Activated CD4-positive, alpha-beta T cell treated with anti-CD3 and anti-CD28 coated beads, Interleukin-2, Interleukin-4, amounts not matched to agents 100 ng/mL and 50 ng/mL, durations not matched to agents 16 hours and 8 hours (primary cell): Measurements from ENCODE around the gene ZSCAN9.
A peak's percentile ranks its signal among the peaks of the same experiment; 100 is the strongest.

Experiments used
- DNase-seq: peaks from one replicate; pipeline ENCODE4 v3.0.0-alpha.2; 2020; ENCODE audit warnings: low spot score

The ZSCAN9 gene

DNA sequence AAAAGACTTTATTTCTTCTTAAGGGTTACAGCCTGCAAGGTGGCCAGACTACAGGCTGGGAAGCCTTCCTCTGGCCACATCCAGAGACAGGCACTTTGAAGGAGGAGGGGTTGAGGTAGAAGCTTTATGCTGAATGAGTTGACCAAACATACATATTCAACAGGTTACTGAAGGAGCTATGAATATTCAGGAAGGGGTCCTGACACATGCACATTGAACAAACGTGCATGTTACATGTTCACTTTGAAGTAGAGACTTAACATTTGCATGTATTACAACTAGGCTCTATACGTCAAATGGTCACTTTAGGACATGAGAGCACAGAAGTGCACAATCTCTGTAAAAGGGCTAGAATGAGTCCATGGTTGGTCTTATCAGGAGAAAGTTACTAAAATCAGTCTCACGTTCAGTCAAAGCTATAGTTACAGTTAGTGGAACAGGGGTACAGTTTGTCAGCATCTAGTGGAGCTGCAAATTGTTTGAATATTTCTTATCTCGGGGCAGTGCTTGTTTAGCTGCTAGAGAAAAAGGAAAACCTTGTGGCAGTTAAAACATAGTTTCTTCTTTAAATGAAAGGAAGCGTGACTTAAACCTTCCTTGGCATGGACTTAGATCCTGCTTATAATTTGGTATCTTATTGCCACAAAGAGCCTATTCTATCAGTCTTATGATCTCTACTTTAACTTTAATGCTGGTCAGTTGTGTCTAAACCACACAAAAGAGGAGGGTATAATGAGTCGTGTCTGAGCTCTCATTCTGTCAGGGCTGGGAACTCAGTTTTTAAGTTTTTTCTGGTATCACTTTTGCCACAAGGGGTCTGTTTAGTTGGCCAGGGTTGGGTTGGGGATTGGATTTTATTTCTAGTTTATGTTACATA, 4.6 kb upstream of the ZSCAN9 start:
- DNase-seq, result no peak

DNA sequence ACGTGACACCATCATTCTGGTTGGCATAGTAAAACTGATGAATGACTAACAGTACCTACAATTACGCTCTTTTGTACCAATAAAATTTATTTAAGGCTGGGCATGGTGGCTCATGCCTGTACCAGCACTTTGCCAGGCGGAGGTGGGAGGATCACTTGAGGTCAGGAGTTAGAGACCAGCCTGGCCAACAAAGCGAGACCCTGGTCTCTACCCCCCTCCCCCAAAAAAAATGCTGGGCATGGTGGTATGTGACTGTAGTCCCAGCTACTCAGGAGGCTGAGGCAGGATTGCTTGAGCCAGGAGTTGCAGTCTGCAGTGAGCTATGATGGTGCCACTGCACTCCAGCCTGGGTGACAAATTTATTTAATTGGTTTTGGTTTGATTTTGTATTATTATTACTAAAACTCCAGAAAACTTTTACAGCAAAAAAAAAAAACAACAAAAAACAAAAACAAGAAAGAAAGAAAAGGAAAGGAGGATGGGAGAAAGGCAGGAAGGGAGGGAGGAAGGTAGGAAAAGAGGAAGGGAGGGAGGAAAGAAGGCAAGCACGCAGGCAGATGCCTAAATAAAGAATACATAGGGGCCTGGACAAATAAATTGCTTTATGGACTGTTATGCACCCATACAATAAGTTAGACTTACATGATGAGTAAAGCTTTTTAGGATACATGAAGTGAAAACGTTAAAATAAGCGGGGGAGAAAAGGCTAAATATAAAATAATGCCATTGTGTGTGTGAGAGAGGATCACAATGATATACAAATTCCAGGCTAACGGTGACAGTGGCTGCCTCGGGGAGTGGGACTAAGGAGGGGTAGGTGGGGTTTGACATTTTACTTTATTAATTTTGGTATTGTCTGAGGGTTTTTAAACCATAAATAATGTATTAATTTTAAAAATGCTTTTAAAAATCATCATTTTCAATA, 682 bp upstream of the ZSCAN9 start:
- DNase-seq, result no peak

DNA sequence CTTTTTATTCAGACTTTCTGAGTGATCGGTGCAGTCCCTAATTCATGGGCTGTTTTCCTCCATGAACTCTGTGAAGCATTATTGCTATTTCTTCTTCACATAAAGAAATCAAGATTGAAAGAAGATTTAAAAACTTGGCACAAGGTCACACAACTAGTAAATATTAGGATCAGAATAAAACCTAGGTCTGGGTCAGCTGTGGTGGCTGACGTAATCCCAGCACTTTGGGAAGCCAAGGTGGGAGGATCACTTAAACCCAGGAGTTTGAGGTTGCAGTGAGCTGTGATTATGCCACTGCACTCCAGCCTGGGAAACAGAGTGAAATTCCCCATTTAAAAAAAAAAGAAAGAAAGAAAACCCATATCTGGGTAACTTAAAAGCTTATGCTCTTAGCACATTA, 1.4 kb downstream of the ZSCAN9 start:
- DNase-seq, result no peak

DNA sequence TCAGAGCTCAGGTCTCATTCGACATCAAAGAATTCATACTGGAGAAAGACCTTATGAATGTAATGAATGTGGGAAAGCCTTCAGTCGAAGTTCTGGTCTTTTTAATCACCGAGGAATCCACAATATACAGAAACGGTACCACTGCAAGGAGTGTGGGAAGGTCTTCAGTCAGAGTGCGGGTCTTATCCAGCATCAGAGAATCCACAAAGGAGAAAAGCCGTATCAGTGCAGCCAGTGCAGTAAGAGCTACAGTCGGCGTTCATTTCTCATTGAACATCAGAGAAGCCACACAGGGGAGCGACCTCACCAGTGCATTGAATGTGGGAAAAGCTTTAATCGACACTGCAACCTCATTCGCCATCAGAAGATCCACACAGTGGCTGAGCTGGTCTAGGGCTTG, 7.7 kb downstream of the ZSCAN9 start:
- DNase-seq, result no peak

DNA sequence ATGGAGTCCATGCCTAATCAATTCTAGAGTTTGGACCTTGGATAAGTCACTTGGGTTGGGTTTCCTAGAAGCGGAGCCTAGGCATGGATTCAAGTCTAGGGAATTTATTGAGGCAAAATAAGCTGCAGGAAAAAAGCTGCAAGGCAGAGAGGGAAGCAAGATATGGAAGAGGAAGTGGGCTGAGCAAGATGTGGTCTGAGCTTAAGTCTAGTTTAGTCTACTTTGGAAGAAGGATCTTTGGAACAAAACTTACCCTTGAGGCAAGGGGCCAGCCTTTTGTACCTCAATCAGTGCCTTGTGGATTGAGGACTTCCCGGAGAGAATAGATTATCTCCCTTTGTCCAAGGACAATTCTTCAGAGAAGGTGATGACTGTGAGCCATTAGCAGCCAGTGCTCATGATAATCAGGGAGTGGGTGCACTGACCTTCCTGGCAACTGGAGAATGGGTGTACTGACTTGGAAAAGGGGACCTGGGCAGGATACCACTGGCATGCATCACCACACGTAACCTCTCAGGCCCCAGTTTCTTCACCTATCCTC, 10.9 kb downstream of the ZSCAN9 start:
- no peak for DNase-seq

DNA sequence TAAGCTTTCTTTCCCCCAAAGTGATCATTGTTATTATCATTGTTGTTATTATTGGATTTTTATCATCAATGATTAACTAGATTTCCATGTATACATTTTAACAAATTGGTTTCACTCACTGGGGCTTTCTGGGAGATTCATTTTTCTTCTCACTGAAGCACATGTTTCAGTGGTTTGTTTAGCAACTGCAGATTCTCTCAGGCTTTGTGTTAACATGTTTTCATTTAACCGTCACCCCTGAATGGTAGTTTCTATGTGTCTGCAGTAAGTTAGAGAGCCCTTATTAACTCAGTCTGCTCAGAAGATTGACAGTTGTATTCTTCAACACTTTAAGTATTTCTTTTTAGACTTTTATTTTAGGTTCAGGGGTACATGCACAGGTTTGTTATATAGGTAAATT, 14.6 kb downstream of the ZSCAN9 start:
- DNase-seq, result no peak

DNA sequence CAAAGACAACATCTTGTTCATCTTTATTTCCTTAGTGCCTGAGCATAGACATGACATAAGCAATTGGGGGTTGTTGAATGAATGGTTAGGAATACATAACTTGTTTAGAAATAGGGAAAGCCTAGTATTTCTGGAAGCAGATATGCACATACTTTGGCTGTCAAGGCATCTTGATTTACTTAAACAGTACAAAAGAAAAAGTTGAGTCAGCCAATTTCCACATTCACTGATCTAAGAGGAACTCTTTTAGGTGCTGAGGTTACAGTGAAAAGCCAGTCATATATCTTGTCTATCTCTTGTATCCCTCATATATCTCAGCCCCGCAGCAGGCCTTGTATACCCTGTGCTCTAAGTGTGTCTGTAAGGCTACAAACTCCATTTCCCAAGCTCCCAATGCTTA, 15.4 kb downstream of the ZSCAN9 start:
- DNase-seq, result no peak

DNA sequence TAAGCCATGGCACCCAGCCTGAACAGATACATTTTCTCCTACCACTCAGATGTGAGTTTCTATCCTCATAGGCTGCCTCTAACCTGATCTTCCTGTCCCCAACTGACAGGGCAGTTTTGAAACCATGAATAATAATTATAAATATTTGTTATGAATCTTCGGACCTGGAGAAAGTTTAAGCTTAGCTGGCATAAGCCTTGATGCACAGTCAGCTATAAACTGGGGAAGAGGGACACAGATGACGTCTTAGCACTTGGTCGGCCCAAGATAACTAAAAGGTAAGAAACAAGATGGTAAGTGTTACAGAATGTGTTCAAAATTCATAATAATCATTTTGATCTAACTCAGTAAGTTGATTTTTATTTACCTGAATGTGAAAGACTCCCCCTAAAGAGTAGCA, 18.9 kb downstream of the ZSCAN9 start:
- no peak for DNase-seq

DNA sequence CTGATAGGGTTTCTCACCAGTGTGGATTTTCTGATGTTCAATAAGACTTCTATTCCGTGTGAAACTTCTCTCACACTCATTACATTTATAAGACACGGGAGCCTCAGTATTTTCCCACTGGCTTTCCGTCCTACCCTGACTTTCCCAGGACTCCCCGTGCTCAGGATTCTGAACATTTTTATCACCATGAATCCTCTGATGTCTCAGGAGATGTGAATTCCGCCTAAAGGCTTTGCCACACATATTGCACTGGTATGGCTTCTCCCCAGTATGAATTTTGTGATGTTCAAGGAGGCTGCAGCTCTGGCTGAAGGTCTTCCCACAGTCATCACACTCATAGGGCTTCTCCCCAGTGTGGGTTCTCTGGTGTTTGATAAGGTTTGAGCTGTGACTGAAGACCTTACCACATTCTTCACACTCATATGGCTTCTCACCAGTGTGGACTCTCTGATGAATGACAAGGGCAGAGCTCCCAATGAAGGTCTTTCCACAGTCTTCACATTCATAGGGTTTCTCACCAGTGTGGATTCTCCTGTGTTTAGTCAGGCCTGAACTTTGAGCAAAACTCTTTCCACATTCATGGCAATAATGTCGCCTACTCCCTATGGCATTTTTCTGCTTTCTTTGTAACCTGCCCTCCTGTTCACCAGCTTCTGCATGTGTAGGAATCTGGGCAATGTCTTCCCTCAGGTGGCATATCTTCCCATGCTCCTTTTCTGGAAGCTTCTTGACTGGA, 20.3 kb downstream of the ZSCAN9 start:
- no peak for DNase-seq

DNA sequence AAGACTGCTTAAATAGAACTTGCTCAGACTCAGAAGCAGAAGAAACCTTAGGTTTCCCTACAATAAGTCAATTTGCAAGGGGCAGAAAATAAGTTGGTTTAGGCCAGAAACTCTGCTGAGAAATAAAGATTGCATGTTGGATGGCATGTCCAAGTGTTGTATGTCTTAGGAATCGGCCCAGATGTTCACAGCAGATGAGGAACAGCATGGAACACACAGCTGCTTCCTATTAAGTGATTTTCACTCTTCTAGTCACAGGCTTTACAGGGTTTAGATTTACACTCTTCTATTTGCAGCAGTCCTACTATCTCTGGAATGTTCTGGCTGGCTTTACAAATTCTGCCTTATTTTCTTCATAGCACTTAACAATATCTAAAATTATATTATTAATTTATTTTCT, 23.8 kb downstream of the ZSCAN9 start:
- no peak for DNase-seq

DNA sequence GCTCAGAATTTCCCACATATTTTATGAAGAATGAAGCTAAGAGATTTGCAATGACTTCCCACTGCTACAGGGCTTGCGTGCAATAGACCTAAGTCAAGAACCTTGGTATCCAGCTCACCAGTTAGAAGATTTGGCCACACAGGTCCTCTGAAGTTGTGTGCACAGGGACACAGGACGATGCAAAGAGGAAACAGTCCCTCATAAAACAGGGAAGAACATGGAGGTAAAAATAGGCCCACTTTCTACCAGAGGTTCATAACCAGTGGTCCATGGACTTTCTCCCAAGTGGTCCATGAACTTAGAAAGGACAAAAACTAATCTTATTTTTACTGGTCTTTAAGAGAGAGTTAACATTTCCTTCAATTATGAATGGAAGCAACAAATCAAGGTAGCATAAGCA, 25.7 kb downstream of the ZSCAN9 start:
- no peak for DNase-seq

DNA sequence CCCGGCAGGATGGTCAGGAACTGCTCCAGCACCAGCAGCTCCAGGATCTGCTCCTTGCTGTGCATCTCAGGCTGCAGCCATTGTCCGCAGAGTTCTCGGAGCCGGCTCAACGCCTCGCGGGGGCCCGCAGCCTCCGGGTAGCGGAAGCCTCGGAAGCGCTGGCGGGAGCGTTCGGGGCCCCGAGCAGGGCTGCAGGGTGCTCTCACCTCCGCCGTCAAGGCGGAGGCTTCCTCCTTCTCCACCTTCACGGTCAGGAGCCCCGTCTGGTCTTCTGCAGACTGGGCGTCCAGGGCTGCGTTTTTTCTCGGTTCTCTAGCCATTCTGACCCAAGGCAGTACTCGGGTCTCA, 26.6 kb downstream of the ZSCAN9 start:
- DNase-seq, result peak; percentile 37

DNA sequence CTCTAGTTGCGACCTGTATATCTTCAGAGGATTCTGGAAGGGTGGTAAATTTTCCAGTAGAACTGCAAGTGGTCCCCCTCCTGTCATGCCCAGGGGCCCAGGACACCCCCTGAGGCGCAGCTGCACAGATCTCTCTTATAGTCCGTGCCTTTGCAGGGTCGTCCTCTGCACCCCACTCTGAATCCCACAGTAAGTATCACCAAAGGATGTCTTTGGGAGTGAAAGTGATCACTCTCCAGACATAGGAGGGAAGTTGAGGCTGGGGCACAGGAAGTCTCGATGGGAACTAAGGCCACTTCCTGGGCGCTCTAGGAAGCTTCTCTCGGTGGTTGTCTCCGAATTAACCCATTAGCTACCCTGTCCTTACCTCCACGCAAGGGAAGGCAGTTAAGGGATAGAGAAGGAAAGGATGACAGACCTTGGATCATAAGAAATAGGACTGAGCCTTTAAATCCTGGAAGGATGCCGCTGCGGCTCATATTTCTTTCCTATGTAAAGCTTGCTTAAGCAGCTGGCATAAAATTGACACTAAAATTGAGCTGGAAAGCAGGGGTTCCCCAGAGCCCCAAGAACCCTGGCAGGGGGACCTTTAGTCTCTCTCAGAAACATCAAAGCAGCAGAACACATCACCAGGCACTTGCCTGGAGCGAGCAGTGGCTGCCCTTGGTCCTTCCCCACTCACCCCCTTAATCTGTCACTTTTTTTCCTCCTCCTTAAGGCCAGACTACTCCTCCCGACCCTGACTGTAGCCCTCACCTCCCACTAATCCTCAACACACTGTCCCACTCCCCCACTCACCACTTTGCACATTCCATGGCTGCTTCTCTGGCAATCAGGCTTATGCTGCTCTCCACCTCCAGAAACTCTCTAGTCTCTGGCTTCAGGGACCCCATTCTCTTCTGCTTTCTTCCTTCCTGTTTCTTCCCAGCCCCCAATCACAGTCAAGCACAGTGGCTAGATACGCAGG, 27.2 kb downstream of the ZSCAN9 start, which contains the start of gene ZKSCAN4:
Gene ZKSCAN4 (minus strand): TSS at position 261 of the 967 bp plus-strand sequence. CDS start 289 bp downstream, outside the sequence.
- DNase-seq, result peak; percentile 78

DNA sequence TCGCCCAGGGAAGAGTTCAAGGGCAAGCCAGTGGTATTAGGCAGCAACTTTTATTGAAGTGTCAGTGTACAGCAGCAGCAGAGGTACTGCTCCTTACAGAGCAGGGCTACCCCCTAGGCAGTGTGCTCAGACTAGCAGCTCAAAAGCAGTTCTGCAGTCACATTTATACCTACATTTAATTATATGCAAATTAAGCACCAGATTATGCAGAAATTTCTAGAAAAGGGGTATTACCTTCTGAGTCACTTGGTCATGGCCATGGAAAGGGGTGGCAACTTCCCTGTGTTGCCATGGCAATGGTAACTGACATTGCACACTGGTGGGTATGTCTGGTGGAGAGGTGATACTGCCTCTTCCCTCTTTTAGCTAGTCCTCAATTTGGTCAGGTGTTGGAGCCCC, 29.0 kb downstream of the ZSCAN9 start:
- no peak for DNase-seq

DNA sequence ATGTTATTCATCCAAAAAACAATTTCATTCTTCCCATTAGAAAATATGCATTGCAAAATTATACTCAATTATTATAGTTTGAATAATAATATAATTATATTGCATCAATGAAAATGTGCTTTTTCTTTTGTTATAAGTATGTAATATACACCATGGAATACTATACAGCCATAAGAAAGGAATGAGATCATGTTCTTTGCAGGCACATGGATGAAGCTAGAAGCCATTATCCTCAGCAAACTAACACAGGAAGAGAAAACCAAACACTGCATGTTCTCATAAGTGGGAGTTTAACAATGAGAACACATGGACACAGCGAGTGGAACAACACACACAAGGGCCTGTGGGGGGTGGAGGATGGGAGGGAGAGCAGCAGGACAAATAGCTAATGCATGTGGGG, 32.0 kb downstream of the ZSCAN9 start:
- no peak for DNase-seq

DNA sequence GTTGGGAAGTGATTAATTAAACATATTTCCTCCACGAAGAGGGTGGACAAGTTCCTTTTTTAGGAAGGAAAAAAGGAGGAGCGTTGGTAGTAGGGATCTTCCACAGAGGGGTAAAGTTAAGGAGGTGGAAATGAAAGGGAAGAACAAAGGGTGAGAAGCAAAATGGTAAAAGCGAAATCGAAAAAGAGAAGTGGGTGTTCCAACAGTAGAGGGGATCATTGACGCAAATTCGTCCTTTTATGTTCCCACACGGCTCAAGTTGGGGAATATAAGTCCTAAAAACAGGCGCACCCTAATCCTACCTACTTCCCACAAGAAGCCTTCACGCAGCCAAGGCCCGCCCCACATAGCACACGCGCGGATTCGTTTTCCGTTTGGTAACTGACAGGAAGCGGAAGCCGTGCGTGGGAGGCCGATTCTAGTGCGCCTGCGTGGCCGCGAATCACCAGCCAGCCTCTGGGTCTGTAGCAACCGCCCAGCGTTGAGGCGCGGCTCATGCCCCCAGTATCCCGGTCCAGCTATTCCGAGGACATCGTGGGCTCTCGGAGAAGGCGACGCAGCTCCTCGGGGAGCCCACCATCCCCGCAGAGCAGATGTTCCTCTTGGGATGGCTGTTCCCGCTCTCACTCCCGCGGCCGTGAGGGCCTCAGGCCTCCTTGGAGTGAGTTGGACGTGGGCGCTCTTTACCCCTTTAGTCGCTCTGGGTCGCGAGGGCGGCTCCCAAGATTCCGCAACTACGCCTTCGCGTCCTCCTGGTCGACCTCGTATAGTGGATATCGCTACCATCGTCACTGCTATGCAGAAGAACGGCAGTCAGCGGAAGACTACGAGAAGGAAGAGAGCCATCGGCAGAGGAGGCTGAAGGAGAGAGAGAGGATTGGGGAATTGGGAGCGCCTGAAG, 34.1 kb downstream of the ZSCAN9 start, which contains the start of gene NKAPL:
Gene NKAPL (plus strand): TSS at position 421 of the 901 bp plus-strand sequence. CDS start 75 bp downstream, at position 496.
- no peak for DNase-seq

DNA sequence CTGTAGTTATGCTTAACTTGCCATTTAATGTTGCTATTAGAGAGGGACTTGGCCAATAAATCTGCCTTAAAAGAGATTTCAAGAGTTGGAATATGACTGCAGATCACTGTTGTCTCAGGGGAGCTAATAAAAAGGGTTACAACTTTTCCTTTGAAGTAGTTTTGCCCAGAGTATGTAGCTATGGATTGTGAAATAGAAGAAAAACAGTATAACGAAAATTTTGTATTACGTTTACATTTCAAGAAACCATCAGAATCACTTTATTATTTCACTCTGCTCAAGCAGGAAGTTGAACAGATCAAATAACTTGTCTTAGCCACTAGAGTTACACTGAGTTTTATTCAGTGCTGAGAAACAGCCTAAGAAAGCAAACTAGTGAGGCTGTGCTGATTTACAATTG, 38.8 kb downstream of the ZSCAN9 start:
- DNase-seq, result no peak

DNA sequence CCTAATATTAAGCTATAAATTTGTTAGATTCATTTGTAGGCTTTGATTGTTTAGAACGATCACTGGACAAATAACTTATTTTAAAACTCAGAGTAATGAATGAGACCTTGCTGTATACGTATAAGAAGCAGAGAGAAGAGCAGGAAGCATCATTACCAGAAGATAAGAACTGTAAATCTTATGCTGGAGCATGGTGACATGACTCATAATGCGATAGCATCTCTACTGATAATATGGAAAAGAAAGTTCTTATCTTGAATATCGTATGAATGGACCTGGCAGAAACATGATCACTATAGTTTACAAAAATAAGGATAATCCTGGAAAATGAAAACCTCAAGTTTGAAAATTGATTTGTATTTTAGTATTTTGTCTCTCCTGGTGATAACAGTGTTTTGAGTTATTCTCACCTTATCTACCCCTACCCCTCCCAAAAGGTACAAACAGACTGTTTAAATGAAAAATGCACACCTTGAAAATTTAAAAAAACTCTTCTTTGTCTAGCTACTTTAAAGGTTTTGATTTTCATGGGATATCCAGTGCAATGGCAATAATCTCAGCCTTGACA, 39.8 kb downstream of the ZSCAN9 start:
- DNase-seq, result no peak

DNA sequence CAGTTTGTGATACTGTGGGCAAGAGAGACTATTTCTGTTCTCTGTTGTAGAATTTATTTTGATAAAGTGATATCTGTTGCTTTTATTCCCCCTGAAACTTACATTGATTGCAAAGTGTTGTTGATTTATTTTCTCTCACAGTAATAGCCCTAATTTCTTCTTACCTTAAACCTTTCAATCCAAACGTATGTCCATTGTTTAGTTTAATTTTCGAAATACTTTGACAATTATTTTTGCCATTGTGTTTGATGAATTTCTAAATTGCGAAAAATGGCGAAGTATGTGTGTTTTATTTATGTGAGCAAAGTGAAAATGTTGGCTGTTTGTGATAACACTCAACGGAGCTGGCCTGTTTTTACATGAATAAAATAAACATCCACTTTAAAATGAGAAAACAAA, 41.5 kb downstream of the ZSCAN9 start:
- no peak for DNase-seq
